Measurements from ENCODE around the gene CCDC82.

- TF ChIP-seq EZH2 (IDR thresholded peaks at IDR 0.05; ENCODE audit: insufficient read depth, low read length) (no peak), CTCF (IDR thresholded peaks at IDR 0.05; ENCODE audit: insufficient read depth, low read depth, low read length) (no peak)
These were observed 24.2 kb downstream of the CCDC82 start for GRCh38 chr11:96365493-96365892.
